Left ventricle myocardium inferior (tissue), 1 donor: ENCODE results near the gene C1orf74. TPM values are rescaled to one million over a fixed set of nuclear protein-coding genes. Genes with fewer than 3 reads are reported as not detected.

Experiments
- DNase-seq: peaks from one replicate; pipeline ENCODE4 v3.0.0-alpha.2; 2020
- H3K27ac ChIP-seq: fragments of 200-600 bp; replicated peaks from 2 replicates; pipeline ENCODE4 v1.8.0; 2021
- H3K27me3 ChIP-seq: fragments of 200-600 bp; 2 replicates; pipeline ENCODE4 v1.8.0; 2021; ENCODE audit warnings: low read depth
- H3K36me3 ChIP-seq: fragments of 200-600 bp; 2 replicates; pipeline ENCODE4 v1.8.0; 2021
- H3K4me1 ChIP-seq: fragments of 200-600 bp; 2 replicates; pipeline ENCODE4 v1.8.0; 2021
- H3K4me3 ChIP-seq: fragments of 200-600 bp; 2 replicates; pipeline ENCODE4 v1.8.0; 2021; ENCODE audit warnings: mild to moderate bottlenecking, moderate library complexity
- H3K9me3 ChIP-seq: fragments of 200-600 bp; replicated peaks from 2 replicates; pipeline ENCODE4 v1.8.0; 2021
- intact Hi-C: fragments of 100-400 bp; cut with micrococcal nuclease; formaldehyde crosslinking; loops from one replicate; pipeline ENCODE4 v1.11.0; 2022
- total RNA-seq: library from RNA; stranded (reverse); fragmentation: NEBNext Ultra II Directional; extraction: Animal tissue kit (Norgen Biotek cat#: 25700); gene quantifications from one replicate; pipeline ENCODE4 v1.2.1, GENCODE V29; 2021
- TF ChIP-seq, protein P1 (sequence below): fragments of 200-600 bp; IDR thresholded peaks from 2 replicates; pipeline ENCODE4 v1.8.0; 2021; ENCODE audit warnings: antibody characterized with exemption, mild to moderate bottlenecking, borderline replicate concordance
- donor health status: DM: no; HTN: yes; CAD: no; lungs with severe emphysema.

The C1orf74 gene
- total RNA-seq, 1 donor from 2014 or later: 1.9 TPM

DNA sequence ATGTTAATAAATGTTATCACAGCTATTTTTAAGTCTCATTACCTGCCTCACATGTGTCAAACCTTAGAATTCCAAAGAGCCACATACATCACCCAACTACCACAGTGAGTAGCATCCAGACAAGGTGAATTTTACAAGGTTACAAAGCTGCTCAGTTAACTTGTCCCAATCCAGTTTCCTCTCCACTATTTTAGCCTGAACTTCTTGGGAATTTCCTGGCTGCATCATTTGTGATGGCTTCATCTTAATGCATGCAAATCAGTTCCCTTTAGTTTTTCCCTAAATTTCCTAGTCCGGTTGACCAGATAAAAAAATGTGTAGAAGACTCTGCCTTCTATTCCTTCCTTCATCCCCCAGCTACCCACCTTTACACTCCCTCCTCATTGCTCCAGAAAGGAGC is 29.1 kb downstream of the C1orf74 start:
- intact Hi-C loops: no loop called here
- peaks cover 6% of the 10 kb centered on the region for H3K4me1 ChIP-seq
- no peaks in the 10 kb centered on the region for H3K27me3 ChIP-seq
- H3K27ac ChIP-seq: no peak overlapping the region
- no peak overlapping the region for H3K4me3 ChIP-seq
- no peak for DNase-seq
- no peaks in the 10 kb centered on the region for H3K36me3 ChIP-seq
- no peaks in the 10 kb centered on the region for H3K9me3 ChIP-seq
- TF ChIP-seq, protein P1, sequence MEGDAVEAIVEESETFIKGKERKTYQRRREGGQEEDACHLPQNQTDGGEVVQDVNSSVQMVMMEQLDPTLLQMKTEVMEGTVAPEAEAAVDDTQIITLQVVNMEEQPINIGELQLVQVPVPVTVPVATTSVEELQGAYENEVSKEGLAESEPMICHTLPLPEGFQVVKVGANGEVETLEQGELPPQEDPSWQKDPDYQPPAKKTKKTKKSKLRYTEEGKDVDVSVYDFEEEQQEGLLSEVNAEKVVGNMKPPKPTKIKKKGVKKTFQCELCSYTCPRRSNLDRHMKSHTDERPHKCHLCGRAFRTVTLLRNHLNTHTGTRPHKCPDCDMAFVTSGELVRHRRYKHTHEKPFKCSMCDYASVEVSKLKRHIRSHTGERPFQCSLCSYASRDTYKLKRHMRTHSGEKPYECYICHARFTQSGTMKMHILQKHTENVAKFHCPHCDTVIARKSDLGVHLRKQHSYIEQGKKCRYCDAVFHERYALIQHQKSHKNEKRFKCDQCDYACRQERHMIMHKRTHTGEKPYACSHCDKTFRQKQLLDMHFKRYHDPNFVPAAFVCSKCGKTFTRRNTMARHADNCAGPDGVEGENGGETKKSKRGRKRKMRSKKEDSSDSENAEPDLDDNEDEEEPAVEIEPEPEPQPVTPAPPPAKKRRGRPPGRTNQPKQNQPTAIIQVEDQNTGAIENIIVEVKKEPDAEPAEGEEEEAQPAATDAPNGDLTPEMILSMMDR: no peak

DNA sequence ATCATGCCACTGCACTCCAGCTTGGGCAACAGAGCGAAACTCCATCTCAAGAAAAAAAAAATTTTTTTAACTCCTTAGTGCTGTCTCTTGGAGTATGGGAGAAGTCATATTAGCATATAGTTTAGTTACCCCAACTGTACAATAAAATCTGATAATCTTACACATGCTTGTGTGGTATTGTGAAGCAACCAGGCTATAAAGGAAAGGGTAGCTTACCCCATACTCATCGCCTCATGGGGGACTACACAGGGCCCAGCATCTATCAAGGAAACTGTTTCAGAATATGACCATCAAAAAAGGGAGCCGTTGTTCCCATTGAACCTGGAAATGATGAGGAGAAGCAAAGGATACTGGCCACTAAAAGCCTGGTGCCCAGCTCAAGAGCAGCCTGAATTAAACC is 31.5 kb downstream of the C1orf74 start:
- H3K27me3 ChIP-seq: no peaks in the 10 kb centered on the region
- peaks cover 10% of the 10 kb centered on the region for H3K4me1 ChIP-seq
- H3K9me3 ChIP-seq: no peaks in the 10 kb centered on the region
- H3K4me3 ChIP-seq: no peak overlapping the region
- no peaks in the 10 kb centered on the region for H3K36me3 ChIP-seq
- no peak for DNase-seq
- TF ChIP-seq, protein P1: no peak
- no peak overlapping the region for H3K27ac ChIP-seq
- intact Hi-C loops: no loop called here

DNA sequence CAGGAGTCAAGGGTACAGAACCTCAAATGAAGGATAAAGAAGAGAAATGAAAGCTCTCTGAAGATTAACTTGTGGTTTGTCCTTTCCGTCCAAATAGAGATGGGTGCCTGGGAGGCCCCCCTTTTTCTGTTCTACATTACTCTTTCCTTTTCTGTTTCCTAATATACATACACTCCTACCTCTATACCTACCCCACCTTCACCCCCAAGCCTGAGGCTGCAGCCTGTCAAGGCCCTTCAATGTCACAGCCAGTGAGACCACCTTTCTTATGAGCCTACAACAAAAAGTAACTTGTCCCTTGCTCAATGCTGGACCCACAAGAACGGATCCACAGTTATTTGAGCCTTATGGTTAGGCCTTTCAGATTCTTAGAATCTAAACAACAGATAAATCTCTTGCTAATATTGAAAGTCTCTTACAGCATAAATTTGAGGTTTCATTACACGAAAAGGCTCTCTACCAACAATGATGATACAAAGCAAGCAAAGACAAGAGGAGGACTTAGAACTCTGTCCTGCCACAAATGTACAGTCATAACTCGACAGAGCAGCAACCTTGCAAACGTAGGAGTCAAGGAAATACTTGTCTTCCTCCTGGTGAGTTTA is 32.6 kb downstream of the C1orf74 start:
- Histone ChIP-seq H3K27ac (no peak overlapping the region), H3K4me1 (peaks cover 18% of the 10 kb centered on the region)

DNA sequence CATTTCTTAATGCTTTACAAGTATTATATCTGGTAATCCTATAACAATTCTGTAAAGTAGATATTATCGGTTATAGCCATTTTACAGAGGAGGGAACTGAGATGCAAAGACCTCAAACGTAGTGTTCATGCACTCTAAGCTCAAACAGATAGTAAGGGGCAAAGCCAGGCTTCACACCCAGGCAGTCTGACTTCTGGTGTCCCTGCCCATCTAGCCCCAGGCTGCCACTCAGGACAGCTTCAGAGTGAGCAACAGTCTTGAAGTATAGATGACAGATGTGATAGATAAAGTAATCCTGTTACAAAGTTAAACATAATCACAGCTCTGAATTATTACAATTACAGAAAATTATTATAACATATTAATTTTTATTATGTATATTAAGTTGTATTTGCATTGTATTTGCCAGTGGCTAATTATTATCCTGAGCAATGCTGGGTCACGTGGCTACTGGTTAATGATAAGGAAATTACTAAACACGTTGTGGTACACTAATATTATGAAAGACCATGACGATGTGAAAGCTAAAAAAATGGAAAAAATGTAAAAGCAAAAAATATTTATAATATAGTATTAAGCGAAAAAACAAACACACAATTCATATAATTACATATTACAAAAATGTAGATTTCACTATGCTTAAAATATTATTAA is 34.6 kb downstream of the C1orf74 start:
- intact Hi-C loops: loop anchor here (10.0 kb wide), 2 partner anchors 55 to 175 kb away; no protein-coding TSS in a partner anchor
- Histone ChIP-seq H3K27ac (no peak overlapping the region), H3K4me3 (no peak overlapping the region), H3K27me3 (no peaks in the 10 kb centered on the region), H3K9me3 (no peaks in the 10 kb centered on the region), H3K4me1 (peaks cover 20% of the 10 kb centered on the region), H3K36me3 (no peaks in the 10 kb centered on the region)
- TF ChIP-seq, protein P1: no peak
- DNase-seq: no peak

More for the DNA sequence above, 32.6 kb downstream of the C1orf74 start:
- Histone ChIP-seq H3K4me3 (no peak overlapping the region), H3K27me3 (no peaks in the 10 kb centered on the region), H3K36me3 (no peaks in the 10 kb centered on the region), H3K9me3 (no peaks in the 10 kb centered on the region)
- no peak for DNase-seq
- TF ChIP-seq, protein P1: no peak
- intact Hi-C loops: no loop called here

DNA sequence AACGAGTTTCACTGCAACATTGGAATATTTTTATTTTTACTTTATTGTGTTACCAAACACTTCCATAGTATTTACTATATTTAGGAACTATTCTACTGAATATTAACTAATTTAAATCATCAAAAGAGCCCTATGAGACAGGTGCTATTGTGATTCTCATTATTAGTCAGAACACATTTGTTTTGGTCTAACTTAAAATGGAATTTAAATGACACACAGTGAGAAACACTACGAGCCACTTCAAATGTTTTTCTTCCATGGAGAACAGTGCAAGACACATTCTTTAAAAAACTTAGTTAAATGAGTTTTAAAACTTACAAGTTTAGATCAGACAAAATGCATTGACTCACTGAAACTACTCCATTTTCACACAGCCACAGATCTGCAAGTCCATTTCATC is 35.2 kb downstream of the C1orf74 start:
- no peaks in the 10 kb centered on the region for H3K9me3 ChIP-seq
- intact Hi-C loops: loop anchor here (10.0 kb wide), 2 partner anchors 54 to 174 kb away; no protein-coding TSS in a partner anchor
- peaks cover 20% of the 10 kb centered on the region for H3K4me1 ChIP-seq
- H3K27ac ChIP-seq: no peak overlapping the region
- H3K4me3 ChIP-seq: no peak overlapping the region
- no peaks in the 10 kb centered on the region for H3K27me3 ChIP-seq
- H3K36me3 ChIP-seq: no peaks in the 10 kb centered on the region
- DNase-seq: no peak
- TF ChIP-seq, protein P1: no peak
